Measurements from ENCODE around the gene PPM1H. TPM values are rescaled to one million over a fixed set of nuclear protein-coding genes. Genes with fewer than 3 reads are reported as not detected.
A peak's percentile ranks its signal among the peaks of the same experiment; 100 is the strongest.

The PPM1H gene
- total and polyA plus RNA-seq, 12 donors, result 0.81 to 5.5 (median 2.6) TPM

DNA sequence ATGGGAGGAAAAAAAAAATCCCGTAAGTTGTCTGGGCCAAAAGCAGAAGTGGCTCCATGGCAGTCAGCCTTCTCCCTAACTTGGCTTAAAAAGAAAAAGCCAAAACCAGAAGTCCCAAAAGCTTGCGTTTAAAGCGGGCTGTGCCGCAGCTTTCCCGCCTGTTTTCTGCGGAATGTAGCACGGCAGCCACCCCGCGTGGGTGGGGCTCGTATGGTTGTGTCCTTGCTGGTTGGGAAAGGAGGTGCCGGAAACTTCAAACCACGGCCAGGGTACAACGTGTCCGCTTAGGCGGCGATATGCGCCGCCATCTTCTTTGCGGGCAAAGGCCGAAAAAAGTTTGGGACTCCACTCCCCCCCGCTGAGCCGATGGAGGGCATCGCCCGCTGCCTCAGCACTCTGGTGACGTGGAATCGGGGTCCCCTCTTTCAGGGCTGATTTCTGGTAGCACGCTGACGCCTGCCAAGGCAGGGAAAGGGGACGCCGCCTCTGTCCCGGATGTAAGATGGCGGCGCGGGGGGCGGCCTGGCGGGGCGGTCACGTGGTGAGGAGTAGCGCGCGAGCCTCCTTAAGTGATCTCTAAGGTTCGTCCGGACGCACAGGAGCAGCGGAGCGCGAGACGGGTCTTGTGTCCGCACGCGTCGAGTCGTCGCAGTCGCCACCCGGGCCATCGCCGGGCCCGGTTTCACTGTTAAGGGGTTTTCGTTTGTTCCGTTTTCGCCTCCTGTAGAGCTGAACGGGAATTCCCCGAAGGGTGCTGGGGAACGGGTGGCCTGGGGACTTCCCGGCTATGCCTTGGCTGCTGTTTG is 332.5 kb downstream of the PPM1H start:
- Histone ChIP-seq H3K27me3 (no peaks in the 10 kb centered on the region), H3K36me3 (replicated peaks in 1 of 2) (no peaks in the 10 kb centered on the region), H3K4me1 (replicated peaks in 1 of 2) (peaks cover 6 to 26% of the 10 kb centered on the region in 2 donors), H3K4me3 (peak overlapping the region; percentile 56 to 80 (median 66)), H3K9me3 (replicated peaks in 1 of 3) (no peaks in the 10 kb centered on the region), H3K27ac (peak overlapping the region; percentile 91 to 100 (median 97))
- DNase-seq, result peak; percentile 85 to 95 (median 92)
- 0 to 1% (median 1%) methylated on average over 39 to 66 of the region's 66 CpGs for WGBS, 4 donors
- intact Hi-C loops (cut with DNase I), result no loop called here
- TF ChIP-seq, protein P1, sequence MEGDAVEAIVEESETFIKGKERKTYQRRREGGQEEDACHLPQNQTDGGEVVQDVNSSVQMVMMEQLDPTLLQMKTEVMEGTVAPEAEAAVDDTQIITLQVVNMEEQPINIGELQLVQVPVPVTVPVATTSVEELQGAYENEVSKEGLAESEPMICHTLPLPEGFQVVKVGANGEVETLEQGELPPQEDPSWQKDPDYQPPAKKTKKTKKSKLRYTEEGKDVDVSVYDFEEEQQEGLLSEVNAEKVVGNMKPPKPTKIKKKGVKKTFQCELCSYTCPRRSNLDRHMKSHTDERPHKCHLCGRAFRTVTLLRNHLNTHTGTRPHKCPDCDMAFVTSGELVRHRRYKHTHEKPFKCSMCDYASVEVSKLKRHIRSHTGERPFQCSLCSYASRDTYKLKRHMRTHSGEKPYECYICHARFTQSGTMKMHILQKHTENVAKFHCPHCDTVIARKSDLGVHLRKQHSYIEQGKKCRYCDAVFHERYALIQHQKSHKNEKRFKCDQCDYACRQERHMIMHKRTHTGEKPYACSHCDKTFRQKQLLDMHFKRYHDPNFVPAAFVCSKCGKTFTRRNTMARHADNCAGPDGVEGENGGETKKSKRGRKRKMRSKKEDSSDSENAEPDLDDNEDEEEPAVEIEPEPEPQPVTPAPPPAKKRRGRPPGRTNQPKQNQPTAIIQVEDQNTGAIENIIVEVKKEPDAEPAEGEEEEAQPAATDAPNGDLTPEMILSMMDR (IDR thresholded peaks at IDR 0.05), result no peak
- peak; percentile 15 to 16 for TF ChIP-seq POLR2A (IDR thresholded peaks at IDR 0.05)

DNA sequence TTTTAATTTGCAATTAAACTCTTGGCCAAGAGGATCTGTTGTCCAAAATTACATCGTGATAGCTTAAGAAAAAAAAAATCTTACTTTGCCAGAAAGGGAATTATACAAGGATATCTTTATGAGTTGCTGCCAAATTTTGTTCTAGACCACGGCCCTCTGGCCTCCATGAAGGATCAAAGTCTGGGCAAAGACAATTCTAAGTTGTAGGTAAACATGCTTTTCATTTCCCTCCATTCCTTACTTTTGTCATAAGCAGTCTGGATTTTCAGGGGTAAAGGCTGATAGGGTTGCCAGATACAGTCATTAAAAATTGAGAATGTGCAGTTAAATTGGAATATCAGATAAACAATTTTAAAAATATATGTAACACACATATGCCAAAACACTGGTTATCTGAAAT is 333.2 kb downstream of the PPM1H start:
- Histone ChIP-seq H3K36me3 (replicated peaks in 1 of 2) (no peaks in the 10 kb centered on the region), H3K4me1 (replicated peaks in 1 of 2) (peaks cover 6 to 26% of the 10 kb centered on the region in 2 donors), H3K4me3 (peak overlapping the region in 2 of 4 donors; percentile 73 to 80), H3K27ac (peak overlapping the region; percentile 91 to 100 (median 97)), H3K27me3 (no peaks in the 10 kb centered on the region), H3K9me3 (replicated peaks in 1 of 3) (no peaks in the 10 kb centered on the region)
- no peak for DNase-seq
- WGBS, 4 donors, result 6 to 18% (median 17%) methylated on average over 2 of the region's 2 CpGs
- TF ChIP-seq, protein P1 (IDR thresholded peaks at IDR 0.05), result no peak
- TF ChIP-seq POLR2A (IDR thresholded peaks at IDR 0.05), result no peak
- intact Hi-C loops (cut with DNase I), result no loop called here

DNA sequence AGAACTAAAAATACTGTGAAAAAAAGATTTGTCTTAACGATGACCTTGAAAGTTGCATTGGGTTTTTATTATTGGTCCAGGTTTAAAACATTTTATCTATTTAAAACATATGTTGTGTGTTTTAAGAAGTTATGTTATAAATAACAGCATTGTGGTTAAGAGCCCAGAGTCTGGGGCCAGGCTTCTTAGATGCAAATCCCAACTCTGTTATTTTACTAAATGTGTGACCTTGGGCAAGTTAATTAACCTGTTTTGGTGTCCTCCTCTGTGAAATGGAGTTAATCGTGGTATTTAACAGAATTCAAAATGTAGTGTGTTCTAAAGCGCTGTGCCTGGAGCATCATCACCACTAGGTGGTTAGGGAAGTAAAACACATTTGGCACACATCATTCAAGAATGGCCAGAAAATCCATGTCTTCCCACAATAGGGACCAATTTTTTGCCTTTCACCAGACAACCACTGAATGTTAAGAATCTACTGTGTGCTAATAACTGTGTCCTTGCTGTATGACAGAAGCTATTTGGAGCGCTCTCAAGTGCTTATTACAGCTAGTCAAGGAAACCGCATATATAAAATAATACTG is 335.0 kb downstream of the PPM1H start:
- no peak for DNase-seq
- Histone ChIP-seq H3K36me3 (replicated peaks in 1 of 2) (no peaks in the 10 kb centered on the region), H3K4me1 (replicated peaks in 1 of 2) (peaks cover 6 to 16% of the 10 kb centered on the region in 2 donors), H3K9me3 (replicated peaks in 1 of 3) (no peaks in the 10 kb centered on the region), H3K27me3 (no peaks in the 10 kb centered on the region), H3K27ac (no peak overlapping the region), H3K4me3 (no peak overlapping the region)
- TF ChIP-seq, protein P1 (IDR thresholded peaks at IDR 0.05), result peak in 2 of 6 experiments; percentile 10 to 11
- no peak for TF ChIP-seq POLR2A (IDR thresholded peaks at IDR 0.05)
- WGBS, 4 donors, result 88 to 93% (median 92%) methylated on average over 5 of the region's 5 CpGs
- intact Hi-C loops (cut with DNase I), result no loop called here

DNA sequence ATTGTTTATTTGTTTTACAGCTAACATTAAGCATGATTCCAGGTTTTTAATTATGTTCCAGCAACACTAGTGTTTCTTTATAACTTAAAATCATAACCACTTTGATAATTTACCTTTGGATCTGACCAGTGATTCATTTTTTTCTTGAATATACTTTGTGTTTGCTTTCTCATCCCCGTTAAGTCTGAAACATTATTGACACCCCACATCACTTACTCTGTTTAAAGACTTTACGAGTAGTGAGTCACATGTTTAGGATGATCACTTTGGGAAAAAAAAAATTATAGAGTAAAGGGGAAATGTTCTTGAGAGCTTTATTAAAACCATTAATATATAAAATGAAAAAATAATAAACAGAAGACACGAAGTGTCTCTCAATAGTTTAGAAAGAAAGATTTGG is 336.1 kb downstream of the PPM1H start:
- Histone ChIP-seq H3K9me3 (replicated peaks in 1 of 3) (no peaks in the 10 kb centered on the region), H3K4me1 (replicated peaks in 1 of 2) (peaks cover 6 to 8% of the 10 kb centered on the region in 2 donors), H3K36me3 (replicated peaks in 1 of 2) (no peaks in the 10 kb centered on the region), H3K4me3 (no peak overlapping the region), H3K27ac (no peak overlapping the region), H3K27me3 (no peaks in the 10 kb centered on the region)
- DNase-seq, result no peak
- intact Hi-C loops (cut with DNase I), result no loop called here
- no peak for TF ChIP-seq POLR2A (IDR thresholded peaks at IDR 0.05)
- TF ChIP-seq, protein P1 (IDR thresholded peaks at IDR 0.05), result no peak
- WGBS, 4 donors, result 93 to 97% (median 96%) methylated on average over 3 of the region's 3 CpGs

Data from adrenal gland (tissue), 12 donors.